ENCODE data around the gene TRIM28.

DNA sequence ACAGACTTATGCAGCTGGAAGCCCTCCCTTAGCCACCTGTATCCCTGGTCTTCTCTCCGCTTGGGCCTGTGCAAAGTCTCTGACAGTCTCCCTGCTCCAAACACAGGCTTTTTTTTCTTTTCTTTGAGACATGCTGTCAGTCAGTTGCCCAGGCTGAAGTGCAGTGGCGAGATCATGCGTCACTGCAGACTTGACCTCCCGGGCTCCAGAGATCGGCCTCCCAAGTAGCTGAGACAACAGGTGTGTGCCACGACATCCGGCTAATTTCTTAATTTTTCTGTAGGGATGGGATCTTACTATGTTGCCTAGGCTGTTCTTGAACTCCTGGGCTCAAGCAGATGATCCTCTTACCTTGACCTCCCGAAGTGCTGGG is 27.7 kb downstream of the TRIM28 start:
- TF ChIP-seq, protein P1, sequence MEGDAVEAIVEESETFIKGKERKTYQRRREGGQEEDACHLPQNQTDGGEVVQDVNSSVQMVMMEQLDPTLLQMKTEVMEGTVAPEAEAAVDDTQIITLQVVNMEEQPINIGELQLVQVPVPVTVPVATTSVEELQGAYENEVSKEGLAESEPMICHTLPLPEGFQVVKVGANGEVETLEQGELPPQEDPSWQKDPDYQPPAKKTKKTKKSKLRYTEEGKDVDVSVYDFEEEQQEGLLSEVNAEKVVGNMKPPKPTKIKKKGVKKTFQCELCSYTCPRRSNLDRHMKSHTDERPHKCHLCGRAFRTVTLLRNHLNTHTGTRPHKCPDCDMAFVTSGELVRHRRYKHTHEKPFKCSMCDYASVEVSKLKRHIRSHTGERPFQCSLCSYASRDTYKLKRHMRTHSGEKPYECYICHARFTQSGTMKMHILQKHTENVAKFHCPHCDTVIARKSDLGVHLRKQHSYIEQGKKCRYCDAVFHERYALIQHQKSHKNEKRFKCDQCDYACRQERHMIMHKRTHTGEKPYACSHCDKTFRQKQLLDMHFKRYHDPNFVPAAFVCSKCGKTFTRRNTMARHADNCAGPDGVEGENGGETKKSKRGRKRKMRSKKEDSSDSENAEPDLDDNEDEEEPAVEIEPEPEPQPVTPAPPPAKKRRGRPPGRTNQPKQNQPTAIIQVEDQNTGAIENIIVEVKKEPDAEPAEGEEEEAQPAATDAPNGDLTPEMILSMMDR (IDR thresholded peaks at IDR 0.05): no peak
- TF ChIP-seq POLR2A (IDR thresholded peaks at IDR 0.05): no peak
- no peak for TF ChIP-seq POLR2AphosphoS5 (IDR thresholded peaks at IDR 0.05; ENCODE audit: insufficient read depth in 1 of 2, low read depth in 1 of 2)
